ENCODE data around the gene MAMLD1.

DNA sequence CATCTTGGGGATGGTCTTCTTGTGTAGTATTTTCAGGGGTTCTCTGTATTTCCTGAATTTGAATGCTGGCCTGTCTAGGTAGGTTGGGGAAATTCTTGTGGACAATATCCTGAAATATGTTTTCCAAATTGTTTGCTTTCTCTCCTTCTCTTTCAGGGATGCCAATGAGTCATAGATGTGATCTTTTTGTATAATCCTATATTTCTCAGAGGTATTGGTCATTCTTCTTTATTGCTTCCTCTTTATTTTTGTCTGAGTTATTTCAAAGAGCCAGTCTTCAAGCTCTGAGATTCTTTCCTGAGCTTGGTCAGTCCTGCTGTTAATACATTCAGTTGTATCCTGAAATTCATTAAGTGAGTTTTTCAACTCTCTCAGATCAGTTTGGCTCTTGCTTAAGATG is 73.1 kb downstream of the MAMLD1 start:
- TF ChIP-seq, protein P1, sequence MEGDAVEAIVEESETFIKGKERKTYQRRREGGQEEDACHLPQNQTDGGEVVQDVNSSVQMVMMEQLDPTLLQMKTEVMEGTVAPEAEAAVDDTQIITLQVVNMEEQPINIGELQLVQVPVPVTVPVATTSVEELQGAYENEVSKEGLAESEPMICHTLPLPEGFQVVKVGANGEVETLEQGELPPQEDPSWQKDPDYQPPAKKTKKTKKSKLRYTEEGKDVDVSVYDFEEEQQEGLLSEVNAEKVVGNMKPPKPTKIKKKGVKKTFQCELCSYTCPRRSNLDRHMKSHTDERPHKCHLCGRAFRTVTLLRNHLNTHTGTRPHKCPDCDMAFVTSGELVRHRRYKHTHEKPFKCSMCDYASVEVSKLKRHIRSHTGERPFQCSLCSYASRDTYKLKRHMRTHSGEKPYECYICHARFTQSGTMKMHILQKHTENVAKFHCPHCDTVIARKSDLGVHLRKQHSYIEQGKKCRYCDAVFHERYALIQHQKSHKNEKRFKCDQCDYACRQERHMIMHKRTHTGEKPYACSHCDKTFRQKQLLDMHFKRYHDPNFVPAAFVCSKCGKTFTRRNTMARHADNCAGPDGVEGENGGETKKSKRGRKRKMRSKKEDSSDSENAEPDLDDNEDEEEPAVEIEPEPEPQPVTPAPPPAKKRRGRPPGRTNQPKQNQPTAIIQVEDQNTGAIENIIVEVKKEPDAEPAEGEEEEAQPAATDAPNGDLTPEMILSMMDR (IDR thresholded peaks at IDR 0.05; ENCODE audit: low read length), result no peak
- TF ChIP-seq EZH2 (IDR thresholded peaks at IDR 0.05; ENCODE audit: borderline replicate concordance, low read length), result no peak

Measured in OCI-LY1 (cell line).